ENCODE data around the gene GABRB3. TPM values are rescaled to one million over a fixed set of nuclear protein-coding genes. Genes with fewer than 3 reads are reported as not detected.
A peak's percentile ranks its signal among the peaks of the same experiment; 100 is the strongest.

The GABRB3 gene
- total RNA-seq, 1 donor from 2014 or later: 8.3 TPM

DNA sequence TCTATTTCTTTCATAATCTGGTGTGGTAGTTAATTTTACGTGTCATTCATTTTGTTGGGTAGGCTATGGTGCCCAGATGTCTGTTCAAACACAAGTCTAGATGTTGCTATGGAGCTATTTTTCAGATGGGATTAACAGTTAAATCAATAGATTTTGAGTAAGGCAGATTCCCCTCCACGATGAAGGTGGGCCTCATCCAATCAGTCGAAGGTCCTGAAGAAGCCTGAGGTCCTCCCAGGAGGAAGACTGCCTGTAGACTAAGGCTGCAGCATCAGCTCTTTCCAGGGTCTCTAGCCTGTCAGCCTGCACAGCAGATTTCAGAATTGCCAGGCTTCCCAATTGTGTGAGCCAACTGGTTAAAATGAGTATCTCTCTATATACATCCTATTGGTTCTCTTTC lies 92.9 kb downstream of the GABRB3 start:
- no peak for DNase-seq (ENCODE audit: low spot score)

DNA sequence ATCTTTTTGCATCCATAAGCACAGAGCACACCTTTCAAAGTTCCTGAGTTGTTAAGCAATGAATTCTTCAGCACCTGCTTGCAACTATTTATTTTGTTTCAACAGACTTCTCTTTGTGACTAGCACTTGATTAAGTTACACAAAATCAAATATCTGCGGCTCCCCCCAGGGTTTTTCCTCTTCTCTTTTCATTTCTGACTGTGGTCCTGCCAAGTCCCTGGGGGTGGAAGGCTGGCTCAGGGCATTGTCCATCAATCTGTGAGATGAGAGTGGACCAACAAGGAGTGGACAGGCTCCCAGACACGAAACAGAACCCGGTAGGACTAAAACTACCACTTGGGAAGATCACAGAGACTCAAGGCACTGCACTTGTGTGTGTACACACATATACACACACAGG lies 96.8 kb downstream of the GABRB3 start:
- no peak for DNase-seq (ENCODE audit: low spot score)

DNA sequence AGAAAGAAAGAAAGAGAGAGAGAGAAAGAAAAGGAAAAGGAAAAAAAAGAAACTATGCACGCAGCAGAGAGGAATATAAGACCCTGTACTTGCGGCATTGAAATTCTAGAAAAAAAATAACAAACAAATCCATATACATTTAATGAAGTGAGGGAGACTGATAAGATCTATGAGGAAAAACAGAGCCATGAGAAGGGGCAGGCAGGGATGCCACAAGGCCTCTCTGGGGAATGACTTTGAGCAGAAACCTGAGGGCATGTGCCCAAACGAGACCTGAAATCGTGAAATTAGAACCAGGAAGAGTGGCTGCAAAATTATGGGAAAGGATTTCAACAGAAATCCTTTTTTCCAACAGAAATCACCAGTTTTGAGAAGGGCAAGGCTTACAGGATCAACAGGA lies 98.4 kb downstream of the GABRB3 start:
- DNase-seq (ENCODE audit: low spot score): no peak

DNA sequence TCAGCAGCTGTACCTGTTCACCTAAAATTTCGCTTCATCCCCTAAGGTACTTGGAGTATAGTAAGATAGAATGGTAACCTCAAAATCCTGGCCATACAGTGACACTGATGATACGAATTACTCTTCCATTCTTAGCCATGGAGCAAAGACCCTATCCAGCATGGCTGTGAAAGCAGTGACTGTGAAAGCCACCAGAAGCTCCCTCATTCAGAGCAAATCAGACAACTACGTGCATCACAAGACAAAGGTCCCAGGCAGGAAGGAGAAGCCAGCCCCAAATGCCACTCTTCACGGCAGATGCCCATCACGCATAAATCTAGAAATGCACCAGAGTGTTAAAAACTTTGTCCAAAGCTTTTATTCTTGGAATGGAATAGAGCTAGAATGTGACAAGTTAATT lies 99.4 kb downstream of the GABRB3 start:
- no peak for DNase-seq (ENCODE audit: low spot score)

DNA sequence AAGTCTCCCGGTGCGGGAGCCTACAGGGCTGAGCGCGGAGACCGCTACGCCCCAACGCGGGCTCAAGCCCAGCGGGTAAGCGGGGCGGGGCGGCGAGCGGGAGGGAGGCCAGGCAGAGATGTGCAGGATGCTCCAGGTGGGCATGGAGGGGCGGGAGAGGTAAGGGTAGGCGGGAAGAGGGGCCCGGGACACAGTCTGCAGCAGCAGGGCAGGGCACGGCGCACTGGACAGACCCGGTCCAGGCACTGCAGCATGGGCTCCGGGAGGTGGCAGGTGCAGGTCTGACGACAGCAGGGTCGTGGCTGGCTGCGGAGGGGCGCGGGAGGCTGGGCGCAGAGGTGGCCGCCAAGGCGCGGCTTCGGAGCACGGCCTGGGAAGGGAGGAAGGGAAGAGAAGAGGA lies 102.8 kb downstream of the GABRB3 start:
- DNase-seq (ENCODE audit: low spot score): no peak

DNA sequence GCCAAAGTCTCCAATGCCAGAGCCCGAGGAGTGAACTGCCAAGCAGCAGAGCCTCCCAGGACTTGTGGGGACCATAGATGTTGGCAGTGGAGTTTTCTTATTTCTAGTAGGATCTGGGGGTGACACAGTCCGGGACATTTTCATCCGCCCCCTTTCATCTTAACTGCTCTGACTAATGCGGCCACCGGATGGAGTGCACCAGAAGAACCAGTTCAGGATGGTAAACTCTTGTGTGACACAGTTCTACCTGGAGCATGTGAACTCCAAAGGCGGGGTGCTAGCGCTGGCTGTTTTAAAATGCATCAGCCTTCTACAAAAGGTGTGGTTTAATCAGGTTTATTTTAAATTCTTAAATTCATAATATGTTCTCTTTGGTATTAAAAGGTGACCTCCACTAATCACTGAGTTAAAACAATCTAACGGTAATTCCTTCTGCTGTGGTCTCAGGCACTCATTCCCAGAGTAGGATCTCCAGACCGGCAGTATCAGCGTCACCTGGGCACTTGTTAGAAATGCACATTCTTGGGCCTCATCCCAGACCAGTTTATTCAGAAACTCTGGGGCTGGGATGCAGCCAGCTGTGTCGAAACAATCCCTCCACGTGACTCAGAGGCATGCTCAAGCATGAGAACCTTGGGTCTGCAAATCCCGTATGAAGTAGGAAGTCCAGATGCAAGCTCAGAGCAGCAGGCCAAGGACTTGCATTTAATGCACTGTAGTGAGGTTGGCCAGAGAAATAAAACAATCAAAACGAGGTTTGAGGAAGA lies 105.5 kb downstream of the GABRB3 start:
- DNase-seq (ENCODE audit: low spot score): peak; percentile 50

DNA sequence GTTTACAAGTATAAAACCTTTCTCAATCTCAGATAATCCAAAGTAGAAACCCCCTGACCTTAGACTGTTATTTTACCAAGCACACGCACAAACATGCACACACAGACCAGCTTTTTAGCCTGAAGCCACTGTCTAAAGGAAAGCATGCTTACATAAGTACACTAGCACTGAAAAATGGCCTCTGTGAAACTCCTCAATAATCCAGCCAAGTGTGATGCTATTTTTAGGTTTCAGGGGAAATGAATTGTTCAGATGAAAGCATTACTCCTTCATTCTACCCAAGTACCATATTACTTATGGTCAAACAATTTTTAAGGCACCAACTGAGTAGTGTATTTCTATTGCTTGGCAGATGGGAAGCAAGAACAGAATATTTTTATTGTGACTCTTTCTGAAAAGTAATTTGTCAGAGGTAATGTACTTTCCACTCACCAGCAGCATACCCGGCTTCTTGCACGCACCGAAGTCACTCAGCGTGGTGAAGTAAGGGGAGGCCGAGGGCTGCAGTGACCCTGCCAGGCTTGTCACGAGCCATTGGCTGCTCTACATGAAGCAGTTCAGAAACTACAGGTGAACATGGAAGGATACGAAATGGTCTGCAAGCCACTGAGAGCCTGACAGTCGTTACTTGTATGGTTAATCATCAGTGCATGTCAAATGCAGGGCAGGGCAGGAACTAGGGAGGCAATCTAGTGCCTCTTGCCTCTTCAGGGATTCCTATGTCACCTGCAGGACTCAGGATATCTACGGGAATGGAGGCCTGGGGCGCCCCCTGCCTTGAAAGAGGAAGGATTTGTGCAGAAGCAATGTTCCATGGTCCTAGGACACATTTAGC lies 106.7 kb downstream of the GABRB3 start:
- no peak for DNase-seq (ENCODE audit: low spot score)

DNA sequence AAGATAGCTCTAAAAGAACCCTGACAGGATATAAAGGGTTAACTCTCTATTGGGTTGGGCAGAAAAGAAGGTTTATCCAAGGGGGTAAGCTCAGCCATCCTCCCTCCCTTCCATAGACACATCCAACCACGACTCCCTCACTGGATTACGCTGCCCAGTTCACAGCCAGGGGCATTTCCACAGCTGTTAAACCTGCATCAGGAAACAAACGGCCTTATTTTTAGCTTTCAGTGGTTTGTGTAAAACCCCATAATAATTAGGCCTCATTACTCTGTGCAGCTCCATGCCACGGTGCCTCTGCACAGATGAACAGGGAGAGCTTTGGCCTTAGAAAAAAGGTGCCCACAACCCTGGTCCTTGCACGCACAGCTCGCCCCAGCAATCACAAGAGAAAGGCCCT lies 110.6 kb downstream of the GABRB3 start:
- DNase-seq (ENCODE audit: low spot score): no peak

DNA sequence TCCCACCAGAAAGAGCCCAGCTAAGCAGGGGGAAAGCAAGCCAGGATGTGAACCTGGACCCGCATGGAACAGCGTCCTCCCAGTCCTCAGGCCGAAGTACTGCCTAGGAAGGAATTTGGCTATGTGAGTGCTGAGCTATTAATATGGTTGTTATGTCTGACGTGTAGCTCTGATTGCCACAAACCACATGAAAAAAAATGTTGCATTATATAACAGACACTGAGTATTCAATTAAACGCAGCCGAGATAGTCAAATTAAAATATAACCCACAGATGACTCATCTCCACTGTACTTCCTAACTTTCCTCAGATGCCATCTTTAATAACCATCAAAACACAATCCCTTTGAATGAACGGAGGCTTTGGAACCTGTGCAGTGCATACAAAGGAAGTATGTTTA lies 111.1 kb downstream of the GABRB3 start:
- no peak for DNase-seq (ENCODE audit: low spot score)

DNA sequence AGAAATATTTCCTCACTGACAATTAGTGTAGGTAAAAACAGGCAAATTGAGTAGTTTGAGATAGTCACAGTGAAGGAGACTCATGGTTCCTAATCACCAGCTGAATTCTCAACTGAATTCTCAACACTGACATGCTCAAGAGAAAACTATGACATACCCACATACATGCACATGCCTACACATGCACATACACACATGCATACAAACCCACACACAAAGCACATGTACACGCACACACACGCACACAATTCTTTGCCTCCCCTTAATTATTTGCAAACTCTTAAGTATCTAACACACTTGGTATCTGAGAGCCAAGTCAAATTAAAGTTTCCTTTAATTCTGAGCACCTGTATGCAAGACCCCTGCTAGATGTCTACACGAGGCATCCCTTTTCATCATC lies 111.8 kb downstream of the GABRB3 start:
- DNase-seq (ENCODE audit: low spot score): no peak

DNA sequence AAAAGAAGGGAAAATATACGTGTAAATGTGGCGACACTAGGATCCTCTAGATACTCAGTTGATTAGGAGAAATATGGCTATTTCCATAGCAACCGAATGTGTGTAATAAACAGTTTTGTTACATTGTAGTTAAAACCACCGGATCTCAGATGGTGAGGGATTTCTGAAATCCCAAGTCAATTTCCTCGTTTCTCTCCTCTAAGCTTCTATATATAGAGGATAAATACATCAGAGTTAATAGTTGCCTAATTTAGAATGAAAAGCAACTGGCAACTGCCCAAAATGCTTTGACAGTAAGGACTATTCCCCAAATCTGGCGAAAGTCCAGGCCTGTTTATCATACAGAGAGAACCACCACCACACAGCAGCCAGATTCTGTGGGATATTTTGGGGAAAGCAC lies 112.6 kb downstream of the GABRB3 start:
- DNase-seq (ENCODE audit: low spot score): no peak

DNA sequence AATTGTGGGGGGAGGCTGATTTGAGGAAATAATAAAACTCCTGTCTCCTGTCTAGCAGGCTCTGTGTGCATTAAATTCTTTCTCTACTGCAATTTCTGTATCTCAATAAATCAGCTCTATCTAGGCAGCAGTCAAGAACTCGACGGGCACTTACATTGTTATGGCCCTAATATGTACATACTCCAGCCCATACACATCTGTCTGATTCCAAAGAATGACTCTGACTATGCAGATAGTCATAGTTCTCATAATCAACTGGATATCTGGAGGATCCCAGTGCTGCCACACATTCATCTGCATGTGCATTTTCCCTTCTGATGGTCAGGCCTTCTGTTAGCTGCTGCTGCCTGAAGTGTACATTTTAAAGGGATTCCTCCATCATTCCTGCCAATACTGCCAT lies 114.6 kb downstream of the GABRB3 start:
- no peak for DNase-seq (ENCODE audit: low spot score)

DNA sequence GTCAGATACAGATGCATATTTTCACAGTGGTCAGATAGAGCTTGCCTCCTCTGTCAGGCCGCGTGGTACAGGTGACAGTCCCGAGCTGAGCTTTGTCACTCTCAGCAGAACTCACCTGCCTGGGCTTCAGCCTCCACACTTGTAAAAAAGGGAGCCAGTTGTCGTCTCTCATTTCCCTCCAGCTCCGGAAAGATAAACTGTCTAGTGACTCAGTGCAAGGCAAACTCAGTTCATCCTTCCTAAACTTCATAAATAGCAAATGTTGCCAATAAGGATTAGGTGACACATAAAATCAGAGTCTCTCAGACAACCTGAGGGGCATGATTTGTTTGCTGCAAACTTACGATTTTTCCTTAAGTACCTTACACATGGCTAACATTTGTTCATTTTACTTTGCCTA lies 116.8 kb downstream of the GABRB3 start:
- no peak for DNase-seq (ENCODE audit: low spot score)

DNA sequence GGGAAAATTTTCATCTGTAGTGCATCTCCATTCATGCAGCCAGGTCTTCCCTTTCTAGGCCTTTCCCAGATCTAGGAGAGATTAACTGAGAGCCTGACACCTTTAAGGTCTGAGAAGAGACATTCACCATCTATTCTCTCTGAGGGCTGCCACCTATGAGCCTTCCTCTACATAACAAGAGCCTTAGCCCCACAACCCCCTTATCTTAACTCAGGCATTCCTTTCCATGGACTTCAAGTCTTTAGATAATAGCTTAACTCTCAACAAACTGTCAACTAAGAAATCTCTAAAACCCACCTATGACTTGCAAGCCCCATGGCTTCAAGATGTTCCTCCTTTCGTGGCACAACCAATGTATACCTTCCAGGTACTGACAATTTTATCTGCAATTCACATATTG lies 121.0 kb downstream of the GABRB3 start:
- DNase-seq (ENCODE audit: low spot score): no peak

DNA sequence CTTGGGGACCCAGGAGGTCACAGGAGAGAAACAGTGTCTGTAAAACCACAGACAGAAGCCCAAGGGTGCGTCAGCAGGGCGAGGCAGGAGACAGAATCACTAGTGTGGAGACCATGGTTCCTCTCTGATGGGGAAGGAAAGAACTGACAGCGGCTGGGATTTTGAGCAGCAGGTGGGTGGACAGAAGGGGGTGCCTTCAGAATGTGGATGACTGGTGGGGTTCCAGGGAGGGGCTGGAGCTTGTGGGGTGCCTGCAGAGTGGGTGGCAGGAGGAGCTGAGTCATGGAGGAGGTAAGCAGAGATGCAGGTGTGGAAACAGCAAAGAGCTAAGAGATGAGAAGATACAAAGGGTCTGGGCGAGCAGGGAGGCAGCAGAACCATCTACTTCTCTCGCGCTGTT lies 124.2 kb downstream of the GABRB3 start:
- DNase-seq (ENCODE audit: low spot score): no peak

DNA sequence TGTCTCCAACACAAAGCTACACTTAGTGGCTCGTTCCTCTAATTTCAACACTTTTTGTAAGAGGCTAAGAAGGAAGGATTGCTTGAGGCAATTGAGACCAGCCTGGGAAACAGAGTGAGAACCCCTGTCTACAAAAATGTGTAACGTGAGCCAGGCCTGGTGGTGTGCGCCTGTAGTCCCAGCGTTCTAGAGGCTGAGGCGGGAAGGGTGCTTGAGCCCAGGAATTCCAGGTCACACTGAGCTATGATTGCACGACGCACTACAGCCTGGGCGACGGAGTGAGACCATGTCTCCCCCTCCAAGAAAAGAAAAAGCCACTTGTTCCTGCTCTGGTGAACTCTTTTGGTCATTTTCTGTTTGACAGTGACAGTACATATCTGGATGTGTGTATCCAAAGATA lies 127.9 kb downstream of the GABRB3 start:
- no peak for DNase-seq (ENCODE audit: low spot score)

DNA sequence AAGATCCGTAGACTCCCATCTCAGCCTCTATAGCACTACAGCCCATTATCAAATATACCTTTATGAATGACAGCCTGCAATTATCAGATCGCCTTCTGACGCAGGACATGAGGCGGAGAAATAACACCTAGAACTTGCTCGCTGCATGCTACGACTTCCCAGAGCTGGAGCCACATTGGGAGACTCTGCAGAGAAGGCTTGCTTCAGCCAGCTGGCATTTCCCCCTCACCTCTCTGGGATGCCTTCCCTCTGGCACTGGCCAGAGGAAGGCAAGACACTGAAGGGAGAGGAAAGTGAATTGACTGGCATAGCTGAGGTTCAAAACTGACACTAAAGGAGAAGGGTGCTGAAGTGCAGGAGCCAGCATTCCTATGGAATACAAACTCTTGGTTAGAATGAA lies 131.7 kb downstream of the GABRB3 start:
- no peak for DNase-seq (ENCODE audit: low spot score)

DNA sequence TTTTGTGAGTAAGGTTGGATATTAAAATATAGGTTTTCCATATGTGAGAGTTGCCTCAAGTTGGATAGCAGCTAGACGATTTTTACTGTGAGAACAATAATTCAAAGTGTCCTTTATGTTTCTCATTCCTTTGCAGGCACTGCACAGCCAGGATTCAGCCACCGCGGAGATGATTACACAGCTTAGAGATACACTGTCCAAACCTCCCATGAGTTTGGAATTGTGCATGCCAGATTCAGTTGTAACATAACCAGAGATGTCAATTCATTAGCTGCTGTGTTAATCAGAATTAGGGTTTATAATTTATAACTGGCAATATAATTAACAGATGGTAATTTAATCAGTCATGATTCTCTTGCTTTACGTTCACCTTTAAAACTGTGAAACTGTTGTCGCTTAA lies 132.3 kb downstream of the GABRB3 start:
- DNase-seq (ENCODE audit: low spot score): no peak

DNA sequence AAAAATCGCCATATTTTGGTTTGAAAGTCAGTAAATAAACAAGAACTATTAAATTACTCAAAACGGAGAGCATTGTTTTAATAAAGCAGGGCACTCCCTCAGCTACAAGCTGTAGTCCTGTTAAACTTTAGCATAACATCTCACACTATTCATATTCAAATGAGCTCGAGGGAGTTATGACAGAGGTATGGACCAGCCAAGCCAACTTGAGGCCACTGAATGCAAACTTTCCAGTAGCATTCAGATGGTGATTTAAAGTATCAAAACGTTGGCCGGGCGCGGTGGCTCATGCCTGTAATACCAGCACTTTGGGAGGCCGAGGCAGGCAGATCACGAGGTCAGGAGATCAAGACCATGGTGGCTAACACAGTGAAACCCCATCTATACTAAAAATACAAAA lies 132.9 kb downstream of the GABRB3 start:
- DNase-seq (ENCODE audit: low spot score): no peak

DNA sequence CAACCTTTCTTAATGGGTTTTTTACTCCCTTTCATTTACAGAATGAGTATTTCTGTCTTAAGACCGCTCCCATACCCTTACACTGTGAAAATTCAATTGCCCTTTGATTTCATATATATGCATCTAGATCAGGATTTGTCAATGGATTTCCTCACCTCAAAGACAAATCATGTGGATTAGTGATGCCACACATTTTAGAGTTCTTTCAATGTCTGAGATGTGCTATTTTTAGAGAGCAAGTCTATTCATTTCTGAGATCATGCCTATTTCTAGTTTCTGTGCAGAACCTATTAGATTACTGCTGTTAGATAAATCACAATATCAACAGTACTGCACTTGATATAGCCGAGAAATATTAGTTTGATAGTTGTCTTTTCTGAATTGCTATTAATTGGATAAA lies 137.3 kb downstream of the GABRB3 start:
- DNase-seq (ENCODE audit: low spot score): no peak

DNA sequence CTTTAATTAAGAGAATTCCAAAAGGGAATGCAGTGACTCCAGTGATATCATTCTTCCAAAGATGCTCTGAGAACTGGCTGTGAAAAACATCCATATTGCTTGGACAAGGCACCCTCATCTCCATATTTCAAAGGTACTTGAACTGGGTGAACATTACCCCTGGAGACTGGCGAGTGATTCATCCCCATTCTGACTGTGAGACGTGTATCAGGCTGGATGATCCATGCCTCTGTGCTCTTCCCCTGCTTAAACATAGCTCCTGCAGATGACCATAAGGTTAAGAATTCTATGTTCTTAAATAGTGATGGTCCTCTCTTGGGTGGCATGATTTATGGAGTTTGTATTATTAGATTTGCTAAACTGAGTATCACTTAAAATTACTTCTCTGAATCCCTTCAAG lies 137.8 kb downstream of the GABRB3 start:
- DNase-seq (ENCODE audit: low spot score): no peak

DNA sequence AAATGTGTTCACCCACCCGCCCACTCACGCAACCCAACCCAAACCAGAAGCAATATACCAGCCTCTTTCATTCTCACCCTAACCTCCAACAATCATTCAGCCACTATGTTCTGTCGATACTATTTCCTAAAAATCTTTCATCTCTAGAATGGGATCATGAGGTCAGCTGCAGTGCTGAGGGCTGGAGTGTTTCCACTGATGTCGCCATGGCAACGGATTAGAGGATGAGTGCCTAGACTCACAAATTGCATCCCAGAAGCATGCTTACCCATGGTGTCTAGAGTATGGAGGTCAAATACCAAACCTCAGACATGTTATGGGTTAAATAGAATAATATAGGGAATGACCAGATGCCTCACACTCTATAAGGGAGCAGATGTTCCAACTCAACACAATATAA lies 138.5 kb downstream of the GABRB3 start:
- no peak for DNase-seq (ENCODE audit: low spot score)

DNA sequence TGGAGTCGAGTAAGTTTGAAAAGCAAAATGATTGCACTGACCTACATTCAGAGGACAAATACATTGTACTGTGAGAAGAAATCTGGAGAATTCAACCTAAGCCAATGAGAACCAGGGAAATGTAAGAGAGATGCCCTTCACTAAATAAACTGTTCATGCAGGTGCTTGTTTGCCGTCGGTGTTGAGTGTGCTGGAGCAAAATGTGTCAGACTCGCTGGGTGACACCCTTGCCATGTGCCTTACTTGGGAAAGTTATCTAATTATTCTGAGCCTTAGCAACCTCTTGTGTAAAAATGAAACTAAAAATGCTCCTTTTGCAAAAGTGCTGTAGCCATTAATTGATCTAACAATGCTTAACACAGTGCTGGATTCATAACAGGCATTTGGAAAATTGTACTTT lies 140.4 kb downstream of the GABRB3 start:
- no peak for DNase-seq (ENCODE audit: low spot score)
